Measurements from ENCODE around the gene PRICKLE2. TPM values are rescaled to one million over a fixed set of nuclear protein-coding genes. Genes with fewer than 3 reads are reported as not detected.

PRICKLE2 gene
- total and polyA plus RNA-seq, 10 donors = 0.27 to 11.4 (median 5.4) TPM

DNA sequence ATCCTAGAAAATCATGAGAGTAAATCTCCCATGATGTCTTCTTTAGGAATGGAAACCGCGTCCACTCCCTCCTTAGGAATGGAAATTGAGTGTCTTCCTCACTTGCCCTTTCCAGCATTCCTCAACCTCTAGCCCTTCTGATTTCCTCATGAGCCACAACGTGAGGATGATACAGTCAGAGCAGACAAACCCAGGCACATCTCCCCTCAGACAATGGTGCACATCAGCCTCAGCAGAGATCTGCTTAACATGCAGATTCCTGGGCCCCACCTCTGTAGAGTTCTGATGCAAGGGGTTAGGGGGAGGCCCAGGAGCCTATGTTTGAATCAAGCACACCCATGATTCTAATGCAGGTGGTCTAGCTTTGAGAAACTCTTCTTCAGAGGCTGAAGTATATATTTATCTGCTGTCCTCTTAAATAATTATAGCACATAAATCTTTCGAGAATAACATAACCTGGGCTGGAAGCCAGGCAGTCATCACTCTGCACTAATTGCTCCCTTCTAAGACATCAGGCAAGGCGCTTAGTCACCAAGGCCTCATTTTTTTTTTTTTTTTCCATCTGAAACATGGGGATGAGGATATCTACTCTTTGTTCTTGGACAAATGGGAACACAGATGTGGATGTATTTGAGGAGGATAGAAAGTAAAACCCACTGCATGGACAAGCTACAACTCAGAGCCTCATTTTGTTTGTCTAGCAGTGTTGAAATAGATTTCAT lies 81.7 kb downstream of the PRICKLE2 start:
- Histone ChIP-seq H3K4me3 (no peak overlapping the region), H3K9me3 (no peaks in the 10 kb centered on the region), H3K4me1 (no peaks in the 10 kb centered on the region), H3K36me3 (peaks cover 0 to 9% (median 0%) of the 10 kb centered on the region in 6 donors), H3K27ac (no peak overlapping the region), H3K27me3 (replicated peaks in 1 of 7) (no peaks in the 10 kb centered on the region)
- WGBS, 5 donors = 69 to 80% (median 76%) methylated on average over 5 of the region's 5 CpGs
- DNase-seq = no peak
- intact Hi-C loops (cut with DNase I; ENCODE audit: low total_unique reads) = no loop called here
- TF ChIP-seq POLR2AphosphoS5 (IDR thresholded peaks at IDR 0.05) = no peak
- no peak for TF ChIP-seq POLR2A (IDR thresholded peaks at IDR 0.05)
- TF ChIP-seq CTCF (IDR thresholded peaks at IDR 0.05 in 8 of 11, conservative IDR thresholded peaks at IDR 0.05 in 3 of 11) = no peak

GRCh38 chr3:64141476-64141875 lies 83.8 kb downstream of the PRICKLE2 start:
- no peak for DNase-seq
- Histone ChIP-seq H3K4me1 (no peaks in the 10 kb centered on the region), H3K4me3 (no peak overlapping the region), H3K9me3 (no peaks in the 10 kb centered on the region), H3K27me3 (replicated peaks in 1 of 7) (no peaks in the 10 kb centered on the region), H3K27ac (no peak overlapping the region), H3K36me3 (peaks cover 0 to 5% (median 0%) of the 10 kb centered on the region in 6 donors)
- 88 to 96% (median 92%) methylated on average over 3 of the region's 3 CpGs for WGBS, 5 donors
- TF ChIP-seq POLR2AphosphoS5 (IDR thresholded peaks at IDR 0.05) (no peak), CTCF (IDR thresholded peaks at IDR 0.05 in 8 of 11, conservative IDR thresholded peaks at IDR 0.05 in 3 of 11) (no peak), POLR2A (IDR thresholded peaks at IDR 0.05) (no peak)
- intact Hi-C loops (cut with DNase I; ENCODE audit: low total_unique reads) = no loop called here

- intact Hi-C loops (cut with DNase I; ENCODE audit: low total_unique reads) = no loop called here
- WGBS, 5 donors = 81 to 91% (median 84%) methylated on average over 4 of the region's 4 CpGs
- no peak for DNase-seq
- Histone ChIP-seq H3K36me3 (no peaks in the 10 kb centered on the region), H3K4me3 (no peak overlapping the region), H3K4me1 (no peaks in the 10 kb centered on the region), H3K27me3 (replicated peaks in 1 of 7) (no peaks in the 10 kb centered on the region), H3K9me3 (no peaks in the 10 kb centered on the region), H3K27ac (no peak overlapping the region)
- TF ChIP-seq CTCF (IDR thresholded peaks at IDR 0.05 in 8 of 11, conservative IDR thresholded peaks at IDR 0.05 in 3 of 11) (no peak), POLR2AphosphoS5 (IDR thresholded peaks at IDR 0.05) (no peak), POLR2A (IDR thresholded peaks at IDR 0.05) (no peak)
Measured at GRCh38 chr3:64140651-64141050, 84.6 kb downstream of the PRICKLE2 start.

- H3K4me1 ChIP-seq = no peaks in the 10 kb centered on the region
- no peak for DNase-seq
- intact Hi-C loops (cut with DNase I; ENCODE audit: low total_unique reads) = no loop called here
- H3K27ac ChIP-seq = no peak overlapping the region
- 88 to 96% (median 90%) methylated on average over 2 of the region's 2 CpGs for WGBS, 5 donors
- H3K9me3 ChIP-seq = no peaks in the 10 kb centered on the region
- no peaks in the 10 kb centered on the region for H3K27me3 ChIP-seq (replicated peaks in 1 of 7)
- no peaks in the 10 kb centered on the region for H3K36me3 ChIP-seq
- TF ChIP-seq CTCF (IDR thresholded peaks at IDR 0.05 in 8 of 11, conservative IDR thresholded peaks at IDR 0.05 in 3 of 11) = no peak
- TF ChIP-seq POLR2A (IDR thresholded peaks at IDR 0.05) = no peak
- H3K4me3 ChIP-seq = no peak overlapping the region
Measured at GRCh38 chr3:64138656-64139375, 86.5 kb downstream of the PRICKLE2 start.

All from spleen (tissue), 11 donors.